ENCODE results near the gene MAGI3.
"Not testable (repeated sequence)": the region's sequence is repeated elsewhere in the genome, so short reads cannot be mapped to it uniquely, and the experiment has no call there.

MAGI3 gene

DNA sequence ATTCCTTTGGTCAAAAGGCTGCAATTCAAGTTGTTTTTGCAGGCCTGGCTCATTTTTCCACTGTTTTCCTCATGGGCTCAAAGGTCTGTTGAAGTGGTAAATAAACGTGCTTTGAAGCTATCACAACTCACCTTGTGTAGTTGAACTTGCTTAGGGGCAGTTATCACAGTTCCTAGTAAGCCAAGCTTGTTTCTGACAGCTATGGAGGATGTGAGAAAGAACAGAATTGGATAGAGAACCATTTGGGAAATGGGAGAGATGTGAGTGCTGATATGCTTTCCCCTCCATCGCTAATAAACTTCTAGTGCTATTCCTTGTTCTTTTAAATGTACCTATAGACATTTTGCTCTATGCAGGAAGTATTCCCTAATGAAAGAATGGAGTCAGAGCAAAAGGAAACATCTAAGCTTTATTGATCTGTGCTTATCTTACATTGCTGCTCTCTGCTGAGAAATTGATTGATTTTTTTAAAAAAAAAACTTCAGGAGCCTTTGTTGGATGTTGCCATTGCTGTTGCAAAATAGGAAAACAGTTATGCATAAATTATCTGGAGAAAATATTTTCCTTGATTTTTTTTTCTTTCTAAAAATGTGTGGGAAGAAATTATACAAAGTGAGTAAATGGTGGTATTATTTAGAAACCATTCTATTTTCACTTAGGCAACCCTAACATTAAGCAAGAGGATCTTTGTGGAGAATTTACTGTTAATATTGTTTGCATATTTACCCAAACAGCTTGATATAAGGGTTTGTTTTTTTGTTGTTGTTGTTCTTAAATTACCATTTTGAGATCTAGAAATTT lies 118.2 kb downstream of the MAGI3 start:
- no peak for DNase-seq (ENCODE audit: extremely low read depth in 1 of 2, low read depth in 1 of 2)

- not testable (repeated sequence) for DNase-seq (ENCODE audit: extremely low read depth in 1 of 2, low read depth in 1 of 2)
These were observed 119.5 kb downstream of the MAGI3 start for GRCh38 chr1:113509766-113510165.

DNA sequence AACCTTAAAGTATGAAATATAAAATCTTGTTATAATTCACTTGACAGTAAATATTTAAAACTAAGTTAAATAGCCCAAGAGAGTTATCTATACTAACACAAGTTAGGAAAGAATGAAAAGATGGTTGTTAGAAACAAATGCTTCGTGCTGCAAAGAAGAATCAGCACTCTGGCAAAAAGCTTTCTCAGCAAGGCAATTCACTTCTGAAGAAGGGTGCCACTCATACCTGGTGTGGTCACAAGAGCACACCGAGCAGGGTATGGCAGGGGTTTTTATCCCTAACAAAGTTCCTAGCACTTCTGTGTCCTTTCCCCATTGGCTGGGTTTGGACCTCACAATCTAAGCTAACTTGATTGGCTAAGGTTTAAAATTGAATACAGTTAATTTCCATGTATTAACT lies 121.0 kb downstream of the MAGI3 start:
- no peak for DNase-seq (ENCODE audit: extremely low read depth in 1 of 2, low read depth in 1 of 2)

GRCh38 chr1:113515498-113515897 lies 125.2 kb downstream of the MAGI3 start:
- DNase-seq (ENCODE audit: extremely low read depth in 1 of 2, low read depth in 1 of 2) = no peak

- no peak for DNase-seq (ENCODE audit: extremely low read depth in 1 of 2, low read depth in 1 of 2)
These were observed 127.0 kb downstream of the MAGI3 start for GRCh38 chr1:113517346-113517745.

- DNase-seq (ENCODE audit: extremely low read depth in 1 of 2, low read depth in 1 of 2) = no peak
These were observed 127.7 kb downstream of the MAGI3 start for GRCh38 chr1:113517983-113518382.

GRCh38 chr1:113519556-113519955 lies 129.2 kb downstream of the MAGI3 start:
- no peak for DNase-seq (ENCODE audit: extremely low read depth in 1 of 2, low read depth in 1 of 2)

GRCh38 chr1:113530021-113530420 lies 139.7 kb downstream of the MAGI3 start:
- DNase-seq (ENCODE audit: extremely low read depth in 1 of 2, low read depth in 1 of 2) = no peak

DNA sequence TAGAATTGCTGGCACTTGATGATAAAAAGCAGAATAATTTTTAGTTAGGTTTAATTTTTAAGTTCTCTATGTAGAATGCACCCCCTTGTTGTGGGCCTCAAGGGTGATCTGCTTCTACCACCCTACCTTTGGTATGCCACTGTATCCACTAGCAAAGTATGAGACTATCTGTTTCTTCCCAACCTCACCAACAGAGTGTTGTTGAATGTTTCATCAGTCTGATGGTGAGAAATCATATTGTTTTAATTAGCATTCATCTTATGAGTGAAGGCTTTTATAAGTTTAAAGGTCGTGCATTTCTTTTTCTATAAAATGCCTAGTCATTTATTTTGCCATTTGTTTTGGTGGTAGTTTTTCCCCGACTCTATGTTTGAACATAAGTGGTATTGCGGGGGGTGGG lies 141.0 kb downstream of the MAGI3 start:
- no peak for DNase-seq (ENCODE audit: extremely low read depth in 1 of 2, low read depth in 1 of 2)

DNA sequence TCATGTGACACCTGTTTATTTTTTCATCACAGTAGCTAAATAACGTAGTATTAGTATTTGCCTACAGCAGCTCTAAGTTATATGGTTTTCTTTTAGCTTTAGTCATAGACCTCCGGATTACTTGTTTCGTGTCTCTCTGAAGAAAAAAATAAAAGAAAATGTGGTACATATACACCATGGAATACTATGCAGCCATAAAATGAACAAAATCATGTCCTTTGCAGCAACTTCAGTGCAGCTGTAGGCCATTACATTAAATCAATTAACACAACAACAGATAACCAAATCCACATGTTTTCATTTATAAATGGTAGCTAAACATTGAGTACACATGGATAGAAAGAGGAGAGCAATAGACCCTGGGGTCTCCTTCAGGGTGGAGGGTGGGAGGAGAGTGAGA lies 142.7 kb downstream of the MAGI3 start:
- DNase-seq (ENCODE audit: extremely low read depth in 1 of 2, low read depth in 1 of 2) = no peak

- no peak for DNase-seq (ENCODE audit: extremely low read depth in 1 of 2, low read depth in 1 of 2)
These were observed 144.0 kb downstream of the MAGI3 start for GRCh38 chr1:113534130-113534817.

DNA sequence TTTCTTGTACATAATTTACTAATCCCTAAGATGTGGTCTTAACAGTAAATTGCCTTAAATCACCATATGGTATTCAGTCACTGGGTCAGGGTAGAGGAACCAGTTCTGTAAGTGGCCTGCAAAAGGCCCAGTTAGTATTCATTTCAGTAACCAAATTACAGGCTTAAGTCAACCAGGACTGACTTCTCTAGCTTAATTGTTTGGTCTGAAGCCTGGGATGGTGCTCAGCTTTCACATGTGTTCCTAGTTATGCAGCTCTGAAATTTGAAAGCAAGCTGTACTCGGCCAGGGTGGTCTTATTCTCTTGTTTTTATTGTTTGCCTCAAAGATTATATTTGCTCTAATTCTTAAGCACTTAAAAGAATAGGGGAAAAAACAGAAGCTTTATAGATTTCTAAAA lies 144.6 kb downstream of the MAGI3 start:
- no peak for DNase-seq (ENCODE audit: extremely low read depth in 1 of 2, low read depth in 1 of 2)

- DNase-seq (ENCODE audit: extremely low read depth in 1 of 2, low read depth in 1 of 2) = no peak
These were observed 146.0 kb downstream of the MAGI3 start for GRCh38 chr1:113536182-113536780.

DNA sequence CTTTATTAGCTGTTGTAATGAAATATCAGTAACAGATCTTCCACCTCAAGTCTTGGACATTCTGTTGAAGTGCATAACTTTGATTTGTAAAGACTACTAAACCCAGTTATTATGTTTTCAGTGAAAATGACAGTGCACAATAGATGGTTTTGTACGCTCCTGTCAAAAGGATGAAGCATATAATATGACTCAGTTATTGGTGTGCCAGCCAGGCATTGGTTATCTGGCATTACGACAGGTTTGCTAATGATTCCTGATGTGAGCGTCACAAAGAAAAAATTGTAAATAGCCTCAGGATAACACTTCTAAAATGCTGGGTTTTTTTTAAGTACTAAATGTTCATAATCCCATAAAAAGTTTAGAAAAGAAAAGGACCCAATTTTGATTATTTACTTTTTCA lies 147.9 kb downstream of the MAGI3 start:
- no peak for DNase-seq (ENCODE audit: extremely low read depth in 1 of 2, low read depth in 1 of 2)

DNA sequence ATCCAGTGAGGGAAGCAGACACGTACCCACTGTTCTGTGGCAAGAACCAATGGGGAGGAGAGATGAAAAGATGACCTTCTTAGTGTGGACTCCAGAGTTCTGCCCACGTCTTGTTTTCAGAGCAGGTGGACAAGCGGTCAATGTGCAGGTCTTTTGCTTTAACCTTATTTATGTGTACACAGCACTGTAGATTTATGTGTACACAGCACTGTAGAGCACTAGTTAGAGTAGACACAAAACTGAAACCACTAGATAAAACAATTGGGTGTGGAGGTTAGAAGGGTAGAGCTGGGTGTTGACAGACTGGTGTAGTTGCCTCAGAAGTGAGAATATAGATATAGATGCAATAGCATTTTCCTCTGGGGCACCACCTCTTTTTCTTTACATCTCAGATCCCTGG lies 150.0 kb downstream of the MAGI3 start:
- no peak for DNase-seq (ENCODE audit: extremely low read depth in 1 of 2, low read depth in 1 of 2)

DNA sequence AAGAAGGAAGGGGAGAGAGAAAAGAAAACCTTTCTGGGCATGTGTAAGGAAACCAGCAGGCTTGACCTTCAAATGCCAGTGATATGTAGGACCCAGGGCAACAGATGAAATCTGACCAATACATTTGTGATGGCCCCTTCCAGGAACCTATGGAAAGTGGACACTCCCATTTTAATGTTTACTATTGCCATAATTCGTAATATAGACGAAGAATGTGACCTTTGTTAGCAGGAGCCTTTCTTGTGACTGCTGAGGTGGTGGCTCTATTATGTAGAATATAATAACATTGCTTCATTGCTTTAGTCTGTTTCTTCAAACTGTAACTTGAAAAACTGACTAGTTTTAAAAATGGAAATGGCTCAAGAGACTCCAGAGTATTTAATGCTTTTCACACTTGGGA lies 150.8 kb downstream of the MAGI3 start:
- no peak for DNase-seq (ENCODE audit: extremely low read depth in 1 of 2, low read depth in 1 of 2)

GRCh38 chr1:113542221-113542701 lies 151.9 kb downstream of the MAGI3 start:
- DNase-seq (ENCODE audit: extremely low read depth in 1 of 2, low read depth in 1 of 2) = no peak

DNA sequence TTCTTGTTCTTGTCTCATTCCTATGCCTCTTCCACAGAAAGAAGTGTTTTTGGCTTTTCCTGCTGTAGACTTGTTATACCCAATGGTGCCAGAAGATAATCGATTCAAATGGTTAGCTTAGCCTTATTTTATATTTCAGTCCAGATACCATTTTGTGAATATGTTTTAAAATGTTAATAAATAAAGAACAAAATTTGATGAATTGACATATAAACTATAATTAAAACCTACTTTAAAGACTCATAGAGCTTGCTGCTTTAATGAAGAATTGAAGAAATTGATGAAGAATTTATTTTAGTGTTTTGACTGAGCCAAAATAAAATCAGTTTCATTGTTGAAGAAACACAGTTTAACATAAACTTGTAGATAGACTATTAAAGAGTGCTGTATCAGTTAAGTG lies 152.8 kb downstream of the MAGI3 start:
- no peak for DNase-seq (ENCODE audit: extremely low read depth in 1 of 2, low read depth in 1 of 2)

DNA sequence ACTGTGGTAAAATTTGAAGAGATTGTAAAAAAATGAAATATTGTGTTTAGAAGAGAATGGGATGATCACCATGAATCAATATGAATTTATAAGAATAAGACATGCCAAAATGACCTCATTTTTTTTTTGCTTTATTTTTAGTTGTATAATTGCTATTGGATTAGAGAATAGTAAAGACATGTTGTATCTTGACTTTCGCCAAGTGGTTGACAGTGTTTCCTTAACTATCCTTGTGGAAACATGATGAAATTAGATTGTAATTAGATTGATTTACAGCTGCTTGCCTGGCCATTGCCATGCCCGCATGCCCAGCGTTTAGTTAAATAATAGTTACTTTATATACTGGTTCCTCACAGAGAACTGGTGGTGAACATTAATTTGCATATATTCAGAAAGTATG lies 154.9 kb downstream of the MAGI3 start:
- DNase-seq (ENCODE audit: extremely low read depth in 1 of 2, low read depth in 1 of 2) = no peak

DNA sequence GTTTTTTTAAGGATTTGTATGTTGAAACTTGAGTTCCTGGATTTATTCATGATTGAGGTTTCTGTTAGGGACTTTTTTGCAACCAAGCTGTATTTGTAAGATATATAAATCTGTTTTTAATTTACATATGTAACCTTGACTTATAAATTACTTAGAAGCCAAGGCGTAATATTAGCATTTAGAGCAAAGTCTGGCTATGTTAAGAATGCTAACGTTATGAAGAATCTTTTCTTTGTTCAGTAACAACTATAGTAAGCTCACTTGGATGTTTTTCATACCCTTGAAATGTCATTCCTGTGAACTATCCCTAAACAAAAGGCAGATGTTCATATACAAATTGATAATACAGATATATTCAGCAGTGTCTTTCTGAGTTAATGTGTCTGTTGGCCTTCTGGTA lies 155.3 kb downstream of the MAGI3 start:
- DNase-seq (ENCODE audit: extremely low read depth in 1 of 2, low read depth in 1 of 2) = no peak

- DNase-seq (ENCODE audit: extremely low read depth in 1 of 2, low read depth in 1 of 2) = no peak
These were observed 161.4 kb downstream of the MAGI3 start for GRCh38 chr1:113551728-113552127.

GRCh38 chr1:113552244-113552643 lies 161.9 kb downstream of the MAGI3 start:
- no peak for DNase-seq (ENCODE audit: extremely low read depth in 1 of 2, low read depth in 1 of 2)

Measured in stimulated activated CD8-positive, alpha-beta memory T cell treated with anti-CD3 and anti-CD28 coated beads, Interleukin-7, amount 100 ng/mL, for 48 hours (primary cell).